ENCODE measurements around the gene HDAC4. TPM values are rescaled to one million over a fixed set of nuclear protein-coding genes. Genes with fewer than 3 reads are reported as not detected.
A peak's percentile ranks its signal among the peaks of the same experiment; 100 is the strongest.

The HDAC4 gene
- total and polyA plus RNA-seq, 2 experiments from 2014 or later: 8.1 to 41.8 TPM

GRCh38 chr2:239264492-239264837 lies 136.4 kb downstream of the HDAC4 start:
- Histone ChIP-seq H3K4me2 (no peak overlapping the region; the same call in 1 of the 2 replicates), H3K27me3 (ENCODE audit: insufficient read depth) (no peaks in the 10 kb centered on the region), H2AFZ (no peak overlapping the region), H3F3A (replicated peaks; ENCODE audit: low read depth) (no peaks in the 10 kb centered on the region), H3K4me1 (ENCODE audit: insufficient read depth) (peaks cover 23% of the 10 kb centered on the region), H3K79me2 (replicated peaks; ENCODE audit: insufficient read depth) (peaks cover 94% of the 10 kb centered on the region), H3K4me3 (no peak overlapping the region), H3K27ac (ENCODE audit: low read depth) (0 out of 2 replicates have a peak overlapping the region, but pooled peaks have one; percentile 55), H3K36me3 (ENCODE audit: insufficient read depth) (no peaks in the 10 kb centered on the region), H4K20me1 (replicated peaks; ENCODE audit: insufficient read depth) (peaks cover 3% of the 10 kb centered on the region), H3K9me2 (ENCODE audit: insufficient read depth) (no peaks in the 10 kb centered on the region)
- DNase-seq (ENCODE audit: low spot score) (no peak), ATAC-seq (peak; percentile 8)
- Mint-ChIP-seq H3K27me3 (ENCODE audit: insufficient read depth, low read depth, poor library complexity) (peaks cover 13% of the 10 kb centered on the region), H3K4me3 (no peak overlapping the region), H3K4me1 (peaks cover 62% of the 10 kb centered on the region), H3K36me3 (ENCODE audit: low read depth) (peaks cover 5% of the 10 kb centered on the region; the same call in 1 of the 3 replicates), H3K27ac (peak overlapping the region; percentile 93), H3K9me3 (no peaks in the 10 kb centered on the region)
- TF ChIP-seq CREB1 (CRISPR knock-in tag; IDR thresholded peaks at IDR 0.05; ENCODE audit: low read depth) (no peak), STAT1 (IDR thresholded peaks at IDR 0.05; ENCODE audit: unreplicated experiment) (no peak), REST (IDR thresholded peaks at IDR 0.05; ENCODE audit: unreplicated experiment) (no peak), NANOG (IDR thresholded peaks at IDR 0.05; ENCODE audit: borderline replicate concordance) (no peak), ZNF331 (CRISPR knock-in tag; IDR thresholded peaks at IDR 0.05; ENCODE audit: low read depth) (no peak), ETS1 (IDR thresholded peaks at IDR 0.05) (no peak), JUNB (IDR thresholded peaks at IDR 0.05; ENCODE audit: unreplicated experiment) (no peak), ZNF462 (CRISPR knock-in tag; IDR thresholded peaks at IDR 0.05) (no peak), ZNF114 (CRISPR knock-in tag; IDR thresholded peaks at IDR 0.05) (no peak), EZH2 (IDR thresholded peaks at IDR 0.05; ENCODE audit: low read depth, unreplicated experiment) (no peak)

Measured in GM23338 (cell line).